ENCODE results near the gene ATP13A3.

Gene ATP13A3

GRCh38 chr3:194368918-194369317 lies 117.9 kb downstream of the ATP13A3 start:
- Histone ChIP-seq H3K79me2 (ENCODE audit: insufficient read depth, low read length) (no peaks in the 10 kb centered on the region), H3F3A (ENCODE audit: insufficient read depth, low read length) (no peaks in the 10 kb centered on the region), H3K9me3 (ENCODE audit: low read length) (no peaks in the 10 kb centered on the region), H3K9ac (ENCODE audit: low read length) (no peak overlapping the region), H2AFZ (ENCODE audit: low read length) (no peak overlapping the region), H3K4me2 (ENCODE audit: low read length) (no peak overlapping the region), H4K20me1 (ENCODE audit: insufficient read depth, low read length) (no peaks in the 10 kb centered on the region), H3K4me3 (ENCODE audit: low read depth, low read length, poor library complexity, severe bottlenecking) (no peak overlapping the region), H3K9me2 (ENCODE audit: low read depth, low read length) (no peaks in the 10 kb centered on the region), H3K4me1 (ENCODE audit: insufficient read depth, low read length, severe bottlenecking) (no peaks in the 10 kb centered on the region), H3K27me3 (ENCODE audit: insufficient read depth, low read length) (peaks cover 9% of the 10 kb centered on the region), H3K36me3 (ENCODE audit: insufficient read depth, low read length) (no peaks in the 10 kb centered on the region), H3K27ac (ENCODE audit: low read depth, low read length, poor library complexity, severe bottlenecking) (no peak overlapping the region)
- TF ChIP-seq CTCF (IDR thresholded peaks at IDR 0.05; ENCODE audit: low read length) (no peak), EZH2 (IDR thresholded peaks at IDR 0.05; ENCODE audit: borderline replicate concordance, low read length) (no peak)

- Histone ChIP-seq H3K4me2 (ENCODE audit: low read length) (no peak overlapping the region), H3F3A (ENCODE audit: insufficient read depth, low read length) (no peaks in the 10 kb centered on the region), H3K4me3 (ENCODE audit: low read depth, low read length, poor library complexity, severe bottlenecking) (no peak overlapping the region), H3K36me3 (ENCODE audit: insufficient read depth, low read length) (no peaks in the 10 kb centered on the region), H3K9me3 (ENCODE audit: low read length) (no peaks in the 10 kb centered on the region), H3K79me2 (ENCODE audit: insufficient read depth, low read length) (no peaks in the 10 kb centered on the region), H3K27ac (ENCODE audit: low read depth, low read length, poor library complexity, severe bottlenecking) (no peak overlapping the region), H3K27me3 (ENCODE audit: insufficient read depth, low read length) (peaks cover 9% of the 10 kb centered on the region), H3K9ac (ENCODE audit: low read length) (no peak overlapping the region), H2AFZ (ENCODE audit: low read length) (no peak overlapping the region), H3K9me2 (ENCODE audit: low read depth, low read length) (no peaks in the 10 kb centered on the region), H3K4me1 (ENCODE audit: insufficient read depth, low read length, severe bottlenecking) (no peaks in the 10 kb centered on the region), H4K20me1 (ENCODE audit: insufficient read depth, low read length) (no peaks in the 10 kb centered on the region)
- TF ChIP-seq CTCF (IDR thresholded peaks at IDR 0.05; ENCODE audit: low read length) (no peak), EZH2 (IDR thresholded peaks at IDR 0.05; ENCODE audit: borderline replicate concordance, low read length) (no peak)
These were observed 118.6 kb downstream of the ATP13A3 start for GRCh38 chr3:194367992-194368841.

- Histone ChIP-seq H3K4me3 (ENCODE audit: low read depth, low read length, poor library complexity, severe bottlenecking) (no peak overlapping the region), H2AFZ (ENCODE audit: low read length) (no peak overlapping the region), H3K9me2 (ENCODE audit: low read depth, low read length) (no peaks in the 10 kb centered on the region), H3K4me2 (ENCODE audit: low read length) (no peak overlapping the region), H3K27me3 (ENCODE audit: insufficient read depth, low read length) (peaks cover 9% of the 10 kb centered on the region), H3K27ac (ENCODE audit: low read depth, low read length, poor library complexity, severe bottlenecking) (no peak overlapping the region), H3K9ac (ENCODE audit: low read length) (no peak overlapping the region), H3K36me3 (ENCODE audit: insufficient read depth, low read length) (no peaks in the 10 kb centered on the region), H4K20me1 (ENCODE audit: insufficient read depth, low read length) (no peaks in the 10 kb centered on the region), H3K4me1 (ENCODE audit: insufficient read depth, low read length, severe bottlenecking) (no peaks in the 10 kb centered on the region), H3K79me2 (ENCODE audit: insufficient read depth, low read length) (no peaks in the 10 kb centered on the region), H3K9me3 (ENCODE audit: low read length) (no peaks in the 10 kb centered on the region), H3F3A (ENCODE audit: insufficient read depth, low read length) (no peaks in the 10 kb centered on the region)
- TF ChIP-seq EZH2 (IDR thresholded peaks at IDR 0.05; ENCODE audit: borderline replicate concordance, low read length) (no peak), CTCF (IDR thresholded peaks at IDR 0.05; ENCODE audit: low read length) (no peak)
These were observed 120.8 kb downstream of the ATP13A3 start for GRCh38 chr3:194365978-194366490.
